A204.1 (cell line): Measurements from ENCODE around the gene MMEL1.
"Not testable (repeated sequence)": the region's sequence is repeated elsewhere in the genome, so short reads cannot be mapped to it uniquely, and the experiment has no call there.

Experiments used
- FAIRE-seq: peaks from 2 replicates; lab custom pipeline; 2012; peaks lifted over from hg19 to GRCh38; lab: Jason Lieb, UNC

MMEL1 gene

DNA sequence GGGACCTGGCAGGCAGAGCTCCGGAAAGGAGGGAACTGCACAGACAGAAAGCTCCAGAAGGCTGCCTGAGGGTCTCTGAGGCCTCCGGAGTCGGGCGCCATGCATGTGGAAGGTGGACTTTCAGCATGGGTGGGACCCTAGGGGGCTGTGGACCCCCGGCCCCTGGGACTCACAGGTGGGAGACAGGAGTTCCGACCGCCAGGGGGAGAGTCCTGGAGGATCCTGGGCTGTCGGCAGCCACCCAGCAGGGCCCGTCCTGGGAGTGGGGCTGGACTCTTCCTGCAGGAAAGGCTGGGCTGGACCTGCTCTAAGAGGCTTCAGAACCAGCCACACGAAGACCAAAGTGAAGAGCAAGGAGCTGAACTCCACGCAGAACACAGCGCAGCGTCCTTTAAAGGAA, 63.1 kb downstream of the MMEL1 start:
- not testable (repeated sequence) for FAIRE-seq

DNA sequence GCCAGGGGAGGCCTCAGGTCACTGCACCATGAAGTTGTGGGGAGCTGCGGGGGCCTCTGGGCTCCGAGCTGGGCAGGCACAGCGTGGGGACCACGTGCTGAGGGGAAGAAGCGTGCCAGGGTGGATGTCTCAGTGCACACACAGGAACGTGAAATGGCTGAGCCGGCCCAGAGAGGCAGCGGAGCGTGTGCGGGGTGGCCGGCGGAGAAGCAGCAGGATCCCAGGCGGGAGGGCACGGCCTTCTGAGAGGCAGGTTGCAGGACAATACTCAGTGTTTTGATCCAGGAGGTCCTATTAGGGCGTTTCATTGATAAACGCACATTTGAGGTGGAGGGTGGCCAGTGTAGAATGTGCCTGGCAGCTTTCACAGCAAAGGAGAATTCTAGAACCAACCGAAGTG, 63.8 kb downstream of the MMEL1 start:
- FAIRE-seq, result no peak

DNA sequence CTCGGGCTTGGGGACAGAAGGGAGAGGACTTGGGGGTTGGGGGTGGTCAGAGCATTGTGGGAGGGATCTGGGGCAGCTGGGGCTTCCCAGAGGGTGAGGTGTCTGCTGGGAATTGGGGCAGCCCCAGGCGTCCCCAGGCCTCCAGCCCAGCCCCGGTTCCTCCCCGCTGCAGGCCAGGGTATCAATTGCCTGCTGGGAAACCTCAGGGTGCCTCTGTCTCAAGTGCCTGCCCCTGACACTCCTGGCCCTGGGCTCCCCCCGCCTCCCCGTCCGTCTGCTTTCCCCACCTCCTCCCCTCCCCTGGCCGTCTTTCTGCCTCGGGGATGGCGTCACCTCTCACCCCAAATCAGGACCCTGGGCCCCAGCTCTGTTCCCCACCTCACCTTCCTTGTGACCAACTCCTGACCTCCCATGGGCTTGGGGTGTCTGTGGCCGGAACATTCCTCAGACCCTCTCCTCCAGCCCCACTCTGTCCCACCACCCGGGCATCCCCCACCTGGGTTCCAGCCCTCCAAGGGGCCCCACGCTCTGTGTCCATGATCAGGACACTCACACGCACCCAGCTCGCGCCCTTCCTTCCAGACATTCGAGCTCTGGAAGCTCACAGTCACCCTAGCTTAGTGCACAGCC, 64.5 kb downstream of the MMEL1 start:
- FAIRE-seq, result not testable (repeated sequence)

DNA sequence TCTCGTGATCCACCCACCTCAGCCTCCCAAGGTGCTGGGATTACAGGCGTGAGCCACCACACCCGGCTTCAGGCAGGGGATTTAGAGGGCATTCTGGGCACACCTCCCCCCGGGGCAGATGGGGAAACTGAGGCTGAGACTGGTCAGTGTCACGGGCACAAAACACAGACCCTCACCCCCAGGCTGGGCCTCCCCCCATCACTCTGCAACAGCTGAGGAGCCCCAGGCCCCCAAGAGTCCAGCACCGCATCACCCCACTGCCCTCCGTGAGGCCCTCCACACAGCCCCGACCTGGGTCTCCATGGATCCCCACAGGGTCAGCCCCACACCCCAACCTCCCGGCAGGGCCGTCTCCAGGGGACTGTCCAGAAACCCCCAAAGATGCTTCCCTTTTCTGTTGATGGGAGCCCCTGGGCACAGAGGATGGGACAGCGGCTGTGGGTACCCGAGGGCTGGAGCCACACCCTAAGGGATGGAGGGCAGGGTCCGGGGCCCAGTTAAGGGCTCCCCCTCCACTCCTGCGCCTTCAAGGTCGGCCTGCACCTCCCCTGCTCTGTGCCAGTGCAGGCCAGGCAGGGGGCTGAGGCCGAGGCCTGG, 65.6 kb downstream of the MMEL1 start:
- no peak for FAIRE-seq

DNA sequence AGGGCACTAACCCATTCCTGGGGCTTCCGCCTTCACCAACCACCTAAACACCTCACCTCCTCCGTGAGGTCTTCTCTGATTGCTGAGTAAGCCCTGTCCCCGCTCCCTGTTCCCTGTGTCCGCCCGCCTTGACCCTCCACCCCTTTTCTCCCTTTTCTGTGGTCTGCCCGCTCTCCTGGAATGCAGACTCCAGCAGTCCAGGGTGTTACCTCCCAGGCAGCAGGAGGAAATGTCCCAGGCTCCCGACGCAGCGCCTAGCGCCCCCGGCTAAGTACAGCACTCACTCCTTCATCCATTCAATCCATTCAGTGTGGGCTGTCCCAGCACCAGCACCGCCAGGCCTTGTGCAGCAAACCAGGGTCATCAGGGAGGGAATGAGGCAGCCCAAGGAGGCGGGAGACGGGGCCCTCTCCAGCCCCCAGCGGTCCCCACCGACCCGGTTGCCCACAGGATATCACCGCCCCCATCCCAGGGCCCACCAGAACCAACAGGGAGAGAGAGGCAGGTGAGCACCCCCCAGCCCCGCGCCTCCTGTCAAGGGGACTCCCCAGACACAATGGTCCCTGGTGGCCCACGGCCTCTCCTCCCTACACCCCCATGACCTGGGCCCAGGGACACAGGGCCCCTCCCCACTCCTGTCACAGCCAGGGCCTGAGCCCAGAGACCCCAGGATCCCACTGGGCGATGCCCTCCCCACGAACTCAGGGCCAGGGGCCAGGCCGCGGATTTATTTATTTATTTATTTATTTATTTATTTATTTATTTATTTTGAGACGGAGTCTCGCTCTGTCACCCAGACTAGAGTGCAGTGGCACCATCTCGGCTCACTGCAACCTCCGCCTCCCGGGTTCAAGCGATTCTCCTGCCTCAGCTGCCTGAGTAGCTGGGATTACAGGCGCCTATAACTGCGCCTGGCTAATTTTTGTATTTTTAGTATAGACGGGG, 66.4 kb downstream of the MMEL1 start:
- no peak for FAIRE-seq

DNA sequence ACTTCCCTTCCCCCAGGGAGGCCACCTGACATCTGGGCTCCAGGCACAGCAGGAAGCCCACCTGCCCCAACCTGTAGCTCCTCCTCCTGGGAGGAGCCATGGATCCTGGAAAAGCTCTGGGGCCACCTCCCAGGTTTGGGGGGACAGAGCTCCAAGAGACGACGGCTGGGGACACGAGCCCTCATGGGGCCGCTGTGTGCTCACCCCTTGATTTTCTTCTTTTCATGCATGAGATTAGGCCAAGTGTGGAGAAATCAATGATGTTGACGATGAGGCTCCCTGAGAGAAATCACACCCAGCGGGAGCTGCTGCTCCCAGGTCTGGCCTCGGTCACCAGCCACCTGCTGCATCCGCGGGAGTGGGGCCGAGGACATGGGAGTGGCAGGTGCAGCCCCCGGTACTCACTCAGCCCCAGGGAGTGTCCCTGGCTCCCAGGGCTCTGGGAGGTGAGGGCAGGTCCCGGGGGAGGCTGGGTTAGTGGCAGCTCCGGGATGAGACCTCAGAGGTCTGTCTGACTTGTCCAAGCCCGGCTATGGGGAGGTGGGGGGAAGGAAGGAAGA, 67.9 kb downstream of the MMEL1 start:
- FAIRE-seq, result no peak

DNA sequence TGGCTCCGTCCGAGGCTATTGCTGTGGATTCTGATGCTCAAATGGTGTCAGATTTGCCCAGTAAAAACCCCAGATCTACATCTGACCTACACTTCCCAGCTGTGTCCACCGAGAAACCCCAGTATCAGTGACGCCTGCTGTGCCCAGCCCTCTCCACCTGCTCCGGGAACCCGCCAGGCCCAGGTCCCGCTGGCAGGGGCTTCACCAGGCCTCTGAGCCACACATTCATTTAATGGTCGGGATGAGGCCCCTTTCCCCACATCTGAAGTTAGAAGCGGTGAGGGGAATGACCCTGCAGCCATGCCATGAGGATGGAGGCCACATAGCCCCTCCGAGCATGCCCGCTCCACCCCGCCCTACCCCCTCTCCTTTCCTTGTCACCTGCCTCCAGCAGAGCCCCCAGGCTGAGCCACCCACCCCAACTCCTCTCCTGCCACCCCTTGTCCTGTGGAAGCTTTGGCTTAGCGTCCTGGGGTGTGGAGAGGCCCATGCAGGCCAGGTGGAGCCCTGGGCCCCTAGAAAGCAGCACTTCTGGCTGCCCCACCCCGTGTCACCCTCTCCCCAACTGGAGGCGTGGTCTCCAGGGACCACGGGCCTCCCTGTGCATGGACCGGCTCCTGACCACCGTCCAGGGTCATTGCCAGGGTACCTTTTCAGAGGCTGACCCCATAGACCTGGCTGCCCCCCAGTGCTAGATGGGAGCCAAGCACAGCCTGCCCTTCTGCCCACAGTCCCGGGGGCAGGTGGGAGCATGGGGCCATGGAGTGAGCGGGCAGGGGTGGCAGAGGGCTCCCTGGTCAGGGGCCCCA, 68.6 kb downstream of the MMEL1 start:
- FAIRE-seq, result no peak

DNA sequence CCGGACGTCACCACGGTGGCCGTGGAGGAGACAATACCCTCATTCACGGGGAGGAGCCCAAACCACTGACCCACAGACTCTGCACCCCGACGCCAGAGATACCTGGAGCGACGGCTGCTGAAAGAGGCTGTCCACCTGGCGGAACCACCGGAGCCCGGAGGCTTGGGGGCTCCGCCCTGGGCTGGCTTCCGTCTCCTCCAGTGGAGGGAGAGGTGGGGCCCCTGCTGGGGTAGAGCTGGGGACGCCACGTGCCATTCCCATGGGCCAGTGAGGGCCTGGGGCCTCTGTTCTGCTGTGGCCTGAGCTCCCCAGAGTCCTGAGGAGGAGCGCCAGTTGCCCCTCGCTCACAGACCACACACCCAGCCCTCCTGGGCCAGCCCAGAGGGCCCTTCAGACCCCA, 69.6 kb downstream of the MMEL1 start:
- FAIRE-seq, result no peak

DNA sequence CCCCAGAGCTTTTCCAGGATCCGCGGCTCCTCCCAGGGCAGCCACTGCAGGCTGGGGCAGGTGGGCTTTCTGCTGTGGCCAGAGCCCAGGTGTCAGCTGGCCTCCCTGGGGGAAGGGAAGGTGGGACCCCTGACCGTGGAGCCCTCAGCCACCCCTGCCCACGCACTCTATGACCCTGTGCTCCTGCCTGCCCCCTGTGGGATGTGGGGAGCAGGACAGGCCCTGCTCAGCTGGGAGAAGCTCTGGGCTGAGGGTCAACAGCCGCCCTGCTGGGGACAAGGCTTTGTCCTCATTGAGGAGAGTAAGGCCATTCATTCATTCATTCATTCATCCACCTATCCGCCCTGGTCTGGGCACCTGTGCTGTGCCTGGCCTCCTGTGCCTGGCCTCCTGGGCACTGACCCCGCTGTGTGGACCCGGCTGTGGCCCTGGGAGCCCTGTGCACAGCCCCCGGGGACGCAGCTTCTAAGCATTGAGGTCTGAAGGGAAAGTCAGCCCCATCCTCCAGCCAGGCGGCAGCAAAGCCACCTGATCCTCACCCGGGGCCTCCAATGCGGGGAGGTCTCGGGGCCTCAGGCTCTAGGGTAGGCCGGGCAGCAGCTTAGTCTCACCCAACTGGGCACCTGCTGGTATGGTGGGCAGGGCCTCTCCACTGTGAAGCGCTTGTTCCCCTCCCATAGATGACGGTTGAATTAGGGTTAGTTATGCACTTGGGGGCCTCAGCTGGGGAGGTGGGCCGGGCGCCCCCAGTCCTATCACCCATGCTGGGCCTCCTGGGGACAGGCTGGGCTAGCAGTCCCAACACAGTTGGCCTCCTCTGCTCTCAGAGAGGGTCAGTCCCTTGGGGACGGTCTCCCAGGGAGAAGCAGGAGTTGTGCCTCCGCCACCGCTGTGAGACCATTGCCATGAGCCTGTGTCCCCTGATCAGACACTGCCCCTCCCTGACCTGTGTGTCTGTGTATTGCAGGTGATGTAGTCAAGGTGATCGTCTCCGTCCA, 70.6 kb downstream of the MMEL1 start:
- FAIRE-seq, result no peak

DNA sequence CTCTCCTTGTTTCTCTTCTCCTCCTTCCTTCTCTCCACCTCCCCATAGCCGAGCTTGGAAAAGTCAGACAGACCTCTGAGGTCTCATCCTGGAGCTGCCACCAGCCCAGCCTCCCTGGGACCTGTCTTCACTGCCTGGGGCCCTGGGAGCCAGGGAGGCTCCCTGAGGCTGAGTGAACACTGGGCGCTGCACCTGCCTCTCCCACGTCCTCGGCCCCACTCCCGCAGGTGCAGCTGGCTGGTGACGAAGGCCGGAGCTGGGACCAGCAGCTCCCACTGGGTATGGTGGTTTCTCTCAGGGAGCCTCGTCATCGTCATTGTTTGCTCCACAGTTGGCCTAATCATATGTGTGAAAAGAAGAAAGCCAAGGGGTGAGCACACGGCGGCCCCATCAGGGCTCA, 71.4 kb downstream of the MMEL1 start:
- no peak for FAIRE-seq

DNA sequence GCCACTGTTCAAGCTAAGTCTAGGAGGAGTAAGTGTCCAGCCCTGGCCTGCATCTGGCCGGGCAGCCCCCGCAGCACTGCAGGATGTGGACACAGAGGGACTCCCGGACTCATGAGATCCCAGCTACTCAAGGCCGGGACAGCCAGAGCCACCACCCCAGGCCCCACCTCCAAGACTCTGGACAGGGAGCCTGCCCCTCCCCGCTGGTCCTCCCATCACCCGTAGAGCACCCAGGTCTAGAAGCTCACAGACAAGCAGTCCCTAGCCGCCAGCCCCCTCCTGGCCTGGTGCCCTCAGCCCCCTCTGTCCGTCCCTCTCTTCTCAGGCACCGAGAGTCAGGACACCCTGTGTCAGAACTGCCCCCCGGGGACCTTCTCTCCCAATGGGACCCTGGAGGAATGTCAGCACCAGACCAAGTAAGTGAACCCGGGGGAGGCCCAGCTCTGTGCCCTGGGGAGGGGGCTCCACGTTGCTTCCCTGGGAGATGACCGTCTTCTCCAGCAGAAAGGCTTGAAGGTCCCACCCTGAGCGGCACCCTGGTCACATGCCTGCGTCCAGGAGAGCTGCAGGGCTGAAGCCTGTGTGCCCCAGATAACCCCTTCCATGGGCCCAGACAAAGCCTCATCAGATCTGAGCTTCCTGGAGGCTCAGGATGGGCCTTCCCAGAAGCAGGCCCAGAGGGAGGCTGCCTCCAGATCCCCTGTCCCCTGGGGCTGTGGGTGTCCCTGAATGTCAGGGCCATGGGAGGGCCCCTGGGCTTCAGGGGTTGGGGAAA, 72.3 kb downstream of the MMEL1 start:
- FAIRE-seq, result no peak

DNA sequence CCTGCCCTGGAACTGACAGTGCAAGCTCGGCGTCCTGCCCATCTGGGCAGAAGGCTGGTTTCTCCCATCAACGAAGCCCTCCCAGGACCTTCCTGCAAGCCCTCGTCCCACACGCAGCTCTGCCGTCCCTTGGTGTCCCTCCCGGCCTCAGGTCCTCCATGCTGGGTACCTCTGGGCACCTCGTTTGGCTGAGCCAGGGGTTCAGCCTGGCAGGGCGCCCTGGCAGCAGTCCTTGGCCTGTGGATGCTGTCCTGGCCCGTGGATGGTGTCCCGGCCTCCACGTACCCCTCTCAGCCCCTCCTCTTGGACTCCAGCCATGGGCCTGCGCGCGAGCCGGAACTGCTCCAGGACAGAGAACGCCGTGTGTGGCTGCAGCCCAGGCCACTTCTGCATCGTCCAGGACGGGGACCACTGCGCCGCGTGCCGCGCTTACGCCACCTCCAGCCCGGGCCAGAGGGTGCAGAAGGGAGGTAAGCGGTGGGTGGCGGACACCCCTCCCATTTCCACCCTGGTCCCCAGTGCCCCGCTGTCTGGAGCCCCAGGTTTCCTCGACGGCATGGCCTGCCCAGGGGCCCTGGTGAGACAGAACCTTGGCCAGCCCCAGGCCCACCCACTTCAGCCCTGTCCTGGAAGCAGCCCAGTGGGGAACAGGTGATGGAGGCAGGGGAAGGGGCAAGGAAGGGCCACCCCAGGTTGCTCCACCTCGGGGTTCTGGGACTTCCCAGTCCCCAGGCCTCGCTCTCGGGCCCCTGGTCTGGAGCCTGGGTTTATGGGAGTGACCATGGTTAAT, 73.1 kb downstream of the MMEL1 start:
- FAIRE-seq, result no peak

DNA sequence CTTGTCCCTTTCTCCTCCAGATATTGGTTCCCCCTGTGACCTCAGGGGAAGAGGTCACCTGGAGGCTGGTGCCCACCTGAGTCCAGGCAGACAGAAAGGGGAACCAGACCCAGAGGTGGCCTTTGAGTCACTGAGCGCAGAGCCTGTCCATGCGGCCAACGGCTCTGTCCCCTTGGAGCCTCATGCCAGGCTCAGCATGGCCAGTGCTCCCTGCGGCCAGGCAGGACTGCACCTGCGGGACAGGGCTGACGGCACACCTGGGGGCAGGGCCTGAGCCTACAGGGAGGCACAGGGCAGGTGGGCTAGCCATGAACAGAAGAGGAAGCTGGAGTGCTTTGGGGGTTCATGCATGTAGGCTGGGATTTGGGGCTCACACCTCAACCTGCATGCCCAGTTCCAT, 74.0 kb downstream of the MMEL1 start:
- FAIRE-seq, result no peak

DNA sequence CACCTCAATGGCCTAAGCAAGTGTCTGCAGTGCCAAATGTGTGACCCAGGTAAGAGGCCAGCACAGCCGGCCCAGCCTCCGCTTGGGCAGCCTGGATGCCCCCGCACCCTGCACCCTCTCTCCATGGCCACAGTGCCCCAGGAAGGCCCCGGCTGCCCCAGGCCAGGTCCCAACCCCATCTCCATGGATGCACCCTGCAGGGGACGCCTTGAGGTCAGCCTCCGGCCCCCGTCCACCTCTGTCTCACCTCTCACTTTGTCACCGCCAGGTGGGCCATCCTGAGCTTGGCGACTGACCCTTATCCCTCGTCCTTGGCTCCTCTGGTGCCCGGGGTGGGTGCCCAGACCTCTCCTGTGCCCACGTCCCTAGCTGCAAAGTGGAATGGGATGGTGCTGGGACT, 74.4 kb downstream of the MMEL1 start:
- FAIRE-seq, result no peak

DNA sequence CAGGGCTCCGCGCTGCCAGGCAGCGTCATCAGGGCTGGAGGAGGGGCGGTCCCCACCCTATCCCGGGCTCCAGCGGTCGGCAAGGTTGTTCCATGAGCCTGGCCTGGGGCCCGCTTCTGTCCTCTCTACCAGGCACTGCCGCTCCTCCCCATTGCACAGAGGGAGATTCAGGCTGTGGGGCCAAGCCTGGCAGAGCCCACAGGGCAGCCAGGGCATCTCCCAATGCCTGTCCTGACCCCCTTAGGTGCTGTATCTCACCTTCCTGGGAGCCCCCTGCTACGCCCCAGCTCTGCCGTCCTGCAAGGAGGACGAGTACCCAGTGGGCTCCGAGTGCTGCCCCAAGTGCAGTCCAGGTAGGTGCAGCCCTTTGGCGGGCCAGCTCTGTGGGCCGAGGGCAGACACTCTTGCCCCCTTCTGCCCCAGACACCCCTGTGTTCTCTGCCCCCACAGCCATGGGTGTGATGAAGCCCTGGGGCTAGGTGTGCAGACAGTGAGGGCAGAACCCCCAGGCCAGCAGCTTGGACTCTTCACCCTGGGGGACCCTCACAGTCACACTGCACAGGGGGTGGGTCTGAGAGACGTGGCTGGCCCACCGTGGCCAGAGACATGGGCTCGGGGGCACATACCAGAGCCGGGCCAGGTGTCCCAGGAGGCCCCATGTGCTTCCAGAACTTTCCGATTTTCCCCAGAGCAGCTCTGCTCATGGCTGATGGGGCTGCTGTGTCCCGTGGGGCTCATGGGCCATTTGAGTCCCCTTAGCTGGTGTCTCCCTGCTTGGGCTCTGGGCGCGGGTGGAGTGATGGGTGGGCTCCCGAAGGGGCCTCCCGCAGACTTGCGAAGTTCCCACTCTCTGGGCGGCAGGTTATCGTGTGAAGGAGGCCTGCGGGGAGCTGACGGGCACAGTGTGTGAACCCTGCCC, 75.1 kb downstream of the MMEL1 start:
- FAIRE-seq, result no peak

DNA sequence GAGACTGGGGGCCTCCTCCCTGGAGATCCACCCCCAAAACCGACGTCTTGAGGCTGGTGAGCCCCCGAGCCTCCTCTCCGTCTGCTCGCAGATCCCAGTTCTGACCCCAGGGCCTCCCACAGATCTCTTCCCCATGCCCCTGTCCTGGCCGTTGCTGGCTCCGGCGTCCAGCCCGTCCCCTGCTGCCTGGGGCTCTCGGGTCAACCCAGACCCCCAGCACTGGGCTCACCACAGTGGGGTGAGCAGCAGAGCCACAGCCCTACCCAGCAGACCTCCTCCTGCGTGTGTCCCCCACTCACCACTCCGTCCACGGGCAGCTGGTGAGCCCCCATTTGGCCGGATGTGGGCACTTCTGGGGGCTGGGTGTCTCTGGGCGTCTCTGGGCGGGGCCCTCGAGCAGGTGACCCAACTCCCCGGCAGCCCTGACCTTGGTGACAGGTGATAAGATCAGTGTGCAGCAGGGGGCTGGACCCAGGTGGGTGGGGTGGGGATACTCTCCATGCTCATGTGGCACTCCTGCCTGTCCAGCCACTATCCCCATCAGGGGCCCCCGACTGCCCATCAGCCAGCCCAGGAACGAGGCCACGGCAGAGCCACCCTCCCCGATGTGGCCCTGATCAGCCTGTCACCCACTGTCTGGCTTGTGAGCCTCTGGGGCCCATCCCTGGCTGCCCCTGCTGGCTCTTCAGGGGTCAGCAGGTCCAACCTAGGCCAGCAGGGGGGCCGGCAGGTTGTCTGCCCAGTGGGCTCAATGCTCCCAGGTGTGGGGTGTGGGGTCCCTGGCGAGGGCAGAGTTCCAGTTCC, 75.9 kb downstream of the MMEL1 start:
- FAIRE-seq, result no peak

DNA sequence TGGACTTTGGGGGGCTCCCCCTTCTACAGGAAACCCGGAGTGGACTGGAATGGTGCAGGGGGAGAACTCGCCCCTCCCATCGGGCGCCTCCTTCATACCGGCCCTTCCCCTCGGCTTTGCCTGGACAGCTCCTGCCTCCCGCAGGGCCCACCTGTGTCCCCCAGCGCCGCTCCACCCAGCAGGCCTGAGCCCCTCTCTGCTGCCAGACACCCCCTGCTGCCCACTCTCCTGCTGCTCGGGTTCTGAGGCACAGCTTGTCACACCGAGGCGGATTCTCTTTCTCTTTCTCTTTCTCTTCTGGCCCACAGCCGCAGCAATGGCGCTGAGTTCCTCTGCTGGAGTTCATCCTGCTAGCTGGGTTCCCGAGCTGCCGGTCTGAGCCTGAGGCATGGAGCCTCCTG, 76.5 kb downstream of the MMEL1 start, which contains the start of gene TNFRSF14:
TNFRSF14 (plus strand) TSS at position 95 of the 401 bp plus-strand sequence; CDS start at position 389, 294 bp downstream.
- no peak for FAIRE-seq
